ENCODE measurements around the gene NLRP9.

DNA sequence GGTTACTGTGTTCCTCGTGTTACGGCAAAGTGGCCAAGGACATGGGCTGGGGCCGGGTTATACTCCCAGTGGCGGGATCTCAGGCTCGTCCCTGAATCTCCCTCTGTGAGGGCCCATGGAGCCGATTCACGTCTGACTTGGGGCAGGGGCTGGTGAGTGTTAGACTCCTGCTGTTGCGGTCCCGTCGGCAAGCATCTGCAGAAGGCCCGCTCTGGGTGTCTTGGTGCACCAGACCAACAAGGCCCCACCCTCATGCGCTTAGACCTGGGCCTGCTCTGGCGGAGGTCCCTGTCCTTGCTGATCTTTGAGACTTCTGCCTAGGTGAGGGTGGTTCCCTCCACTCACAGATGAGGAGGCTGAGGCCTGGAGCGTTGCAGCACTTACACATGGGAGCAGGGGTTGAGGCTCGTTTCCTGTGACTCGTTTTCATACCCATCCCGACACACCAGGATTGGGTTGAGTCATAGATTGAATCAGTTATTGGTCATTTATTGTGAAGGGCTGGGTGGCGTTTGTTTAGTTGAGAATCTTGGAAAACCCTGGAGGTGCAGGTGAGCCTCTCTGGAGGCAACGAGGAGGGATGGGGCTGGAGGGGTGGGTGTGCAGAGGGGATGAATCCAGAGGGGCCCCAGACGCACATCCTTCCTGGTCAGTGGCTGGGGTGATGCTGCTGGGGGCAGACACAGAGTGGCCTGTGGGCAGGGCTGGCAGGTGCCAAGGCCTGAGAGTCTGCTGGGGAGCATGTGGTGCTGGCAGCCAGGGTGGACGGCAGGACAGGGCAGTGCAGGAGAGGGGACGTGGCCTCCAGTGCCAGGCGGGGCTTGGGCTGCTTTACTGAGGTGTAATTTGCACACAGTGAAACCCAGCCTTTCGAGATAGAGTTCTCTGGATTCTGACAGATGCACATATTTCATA lies 58.6 kb downstream of the NLRP9 start:
- TF ChIP-seq, protein P1, sequence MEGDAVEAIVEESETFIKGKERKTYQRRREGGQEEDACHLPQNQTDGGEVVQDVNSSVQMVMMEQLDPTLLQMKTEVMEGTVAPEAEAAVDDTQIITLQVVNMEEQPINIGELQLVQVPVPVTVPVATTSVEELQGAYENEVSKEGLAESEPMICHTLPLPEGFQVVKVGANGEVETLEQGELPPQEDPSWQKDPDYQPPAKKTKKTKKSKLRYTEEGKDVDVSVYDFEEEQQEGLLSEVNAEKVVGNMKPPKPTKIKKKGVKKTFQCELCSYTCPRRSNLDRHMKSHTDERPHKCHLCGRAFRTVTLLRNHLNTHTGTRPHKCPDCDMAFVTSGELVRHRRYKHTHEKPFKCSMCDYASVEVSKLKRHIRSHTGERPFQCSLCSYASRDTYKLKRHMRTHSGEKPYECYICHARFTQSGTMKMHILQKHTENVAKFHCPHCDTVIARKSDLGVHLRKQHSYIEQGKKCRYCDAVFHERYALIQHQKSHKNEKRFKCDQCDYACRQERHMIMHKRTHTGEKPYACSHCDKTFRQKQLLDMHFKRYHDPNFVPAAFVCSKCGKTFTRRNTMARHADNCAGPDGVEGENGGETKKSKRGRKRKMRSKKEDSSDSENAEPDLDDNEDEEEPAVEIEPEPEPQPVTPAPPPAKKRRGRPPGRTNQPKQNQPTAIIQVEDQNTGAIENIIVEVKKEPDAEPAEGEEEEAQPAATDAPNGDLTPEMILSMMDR (IDR thresholded peaks at IDR 0.05): no peak
- TF ChIP-seq POLR2A (IDR thresholded peaks at IDR 0.05) (no peak), POLR2AphosphoS5 (IDR thresholded peaks at IDR 0.05) (no peak), EP300 (IDR thresholded peaks at IDR 0.05; ENCODE audit: low read depth) (no peak)

Measured in transverse colon (tissue), 4 donors.